DOHH2 (cell line): Measurements from ENCODE around the gene FRMD4B.

Experiments used
- EZH2phosphoT487 ChIP-seq: fragments of 200-600 bp; sonication (generic); IDR thresholded peaks from 2 replicates; pipeline ENCODE4 v1.6.1; 2017; ENCODE audit warnings: borderline replicate concordance, mild to moderate bottlenecking, antibody characterized with exemption, low read length, moderate library complexity, mixed read lengths
- TF ChIP-seq, protein P1 (sequence below): fragments of 200-600 bp; sonication (generic); IDR thresholded peaks from one replicate; pipeline ENCODE4 v1.5.1; 2014; ENCODE audit warnings: antibody characterized with exemption, mild to moderate bottlenecking, low read depth, low read length; ENCODE audit not compliant: poor library complexity, severe bottlenecking

DNA sequence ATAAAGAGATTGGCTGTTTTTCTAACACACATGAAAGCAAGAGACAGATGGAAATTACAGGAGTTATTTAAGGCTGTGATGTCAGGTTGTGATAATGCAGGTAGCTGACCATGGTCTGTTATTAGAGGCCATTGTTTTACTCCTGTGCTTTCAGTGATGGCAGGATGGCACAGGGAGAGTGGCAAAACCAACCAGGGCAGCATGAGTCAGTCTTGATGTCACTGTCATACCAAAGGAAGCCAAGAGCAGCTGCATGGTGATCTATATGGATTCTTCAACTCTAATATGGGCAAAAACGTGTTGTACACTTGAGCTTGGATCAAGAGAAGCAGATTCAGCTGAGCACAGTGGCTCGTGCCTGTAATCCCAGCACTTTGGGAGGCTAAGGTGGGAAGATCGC is 171.6 kb downstream of the FRMD4B start:
- TF ChIP-seq, protein P1, sequence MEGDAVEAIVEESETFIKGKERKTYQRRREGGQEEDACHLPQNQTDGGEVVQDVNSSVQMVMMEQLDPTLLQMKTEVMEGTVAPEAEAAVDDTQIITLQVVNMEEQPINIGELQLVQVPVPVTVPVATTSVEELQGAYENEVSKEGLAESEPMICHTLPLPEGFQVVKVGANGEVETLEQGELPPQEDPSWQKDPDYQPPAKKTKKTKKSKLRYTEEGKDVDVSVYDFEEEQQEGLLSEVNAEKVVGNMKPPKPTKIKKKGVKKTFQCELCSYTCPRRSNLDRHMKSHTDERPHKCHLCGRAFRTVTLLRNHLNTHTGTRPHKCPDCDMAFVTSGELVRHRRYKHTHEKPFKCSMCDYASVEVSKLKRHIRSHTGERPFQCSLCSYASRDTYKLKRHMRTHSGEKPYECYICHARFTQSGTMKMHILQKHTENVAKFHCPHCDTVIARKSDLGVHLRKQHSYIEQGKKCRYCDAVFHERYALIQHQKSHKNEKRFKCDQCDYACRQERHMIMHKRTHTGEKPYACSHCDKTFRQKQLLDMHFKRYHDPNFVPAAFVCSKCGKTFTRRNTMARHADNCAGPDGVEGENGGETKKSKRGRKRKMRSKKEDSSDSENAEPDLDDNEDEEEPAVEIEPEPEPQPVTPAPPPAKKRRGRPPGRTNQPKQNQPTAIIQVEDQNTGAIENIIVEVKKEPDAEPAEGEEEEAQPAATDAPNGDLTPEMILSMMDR = no peak
- TF ChIP-seq EZH2phosphoT487 = no peak
